ENCODE data around the gene TRAPPC3L. TPM values are rescaled to one million over a fixed set of nuclear protein-coding genes. Genes with fewer than 3 reads are reported as not detected.

TRAPPC3L gene
- total and polyA plus RNA-seq, 9 of the 15 experiments (the other 6 are each of a cell fraction or from before 2014, with no cell fraction given) = not detected

DNA sequence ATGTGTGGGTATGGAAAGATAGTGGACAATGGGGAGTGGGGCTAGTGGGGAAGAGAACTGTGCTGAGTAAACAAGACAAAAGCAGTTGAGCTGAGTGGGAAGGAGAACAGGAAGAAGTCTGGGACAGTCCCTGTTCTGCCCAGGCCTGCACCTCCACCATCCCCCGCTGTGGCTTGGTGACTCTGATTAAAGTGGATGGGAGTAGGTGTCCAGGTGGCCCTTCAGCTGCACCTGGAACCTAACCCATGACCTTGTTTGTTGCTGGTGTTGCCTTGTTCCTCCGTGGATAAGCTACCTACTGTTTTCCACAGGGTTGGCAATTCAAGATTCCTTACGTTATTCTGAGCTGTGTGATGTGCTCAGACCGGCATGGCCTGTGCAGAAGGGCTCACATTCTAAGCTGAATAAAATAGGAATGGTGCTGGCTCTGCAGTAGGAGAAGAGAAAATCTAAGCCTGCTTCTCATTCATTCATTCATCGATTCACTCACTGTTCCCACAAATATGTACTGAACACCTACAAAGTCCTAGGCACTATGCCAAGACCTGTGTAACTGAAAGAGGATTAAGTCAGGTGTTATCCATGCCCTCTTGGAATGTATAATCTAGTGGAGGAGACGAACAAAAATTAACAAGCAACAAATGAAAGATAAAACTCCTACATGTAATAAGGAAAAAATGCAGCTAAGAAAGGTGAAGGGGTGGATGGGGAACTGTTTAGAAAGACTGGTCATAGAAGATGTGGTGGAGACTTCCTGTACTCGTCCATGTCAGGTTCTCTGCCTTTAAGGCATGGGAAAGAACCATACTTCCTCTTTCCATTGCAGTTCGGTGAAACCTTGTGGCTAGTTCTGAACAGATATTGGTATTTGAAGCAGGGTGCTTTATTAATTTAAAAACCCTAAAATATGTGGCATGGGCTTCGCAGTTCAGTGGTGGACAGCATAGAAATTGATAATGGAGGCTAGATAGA lies 94.4 kb downstream of the TRAPPC3L start (continued):
- TF ChIP-seq EGR1 (conservative IDR thresholded peaks at IDR 0.05) = no peak

- in situ Hi-C loops (cut with MboI) (no loop called here), intact Hi-C loops (cut with micrococcal nuclease) (no loop called here)
- FAIRE-seq (no peak), ATAC-seq (no peak), DNase-seq (ENCODE audit: extremely low read depth in 1 of 4, low spot score in 3 of 4) (no peak)
- Histone ChIP-seq H4K20me1 (replicated peaks; ENCODE audit: control insufficient read depth, insufficient read depth, low read length) (no peaks in the 10 kb centered on the region), H3K9me3 (replicated peaks; ENCODE audit: control insufficient read depth, insufficient read depth, low read depth, low read length) (no peaks in the 10 kb centered on the region), H3K4me3 (no peak overlapping the region), H2AFZ (ENCODE audit: low read depth, low read length) (peak overlapping the region; percentile 48; the same call in 1 of the 2 replicates), H3K27me3 (ENCODE audit: control insufficient read depth in 2 of 2, insufficient read depth in 2 of 2, low read length in 2 of 2) (no peaks in the 10 kb centered on the region), H3K4me1 (replicated peaks in 1 of 2; ENCODE audit: control insufficient read depth in 2 of 2, insufficient read depth in 2 of 2, low read length in 2 of 2) (peaks cover 0 to 7% of the 10 kb centered on the region in 2 experiments; a peak in 2 of 5 replicates), H3K4me2 (ENCODE audit: insufficient read depth, low read length) (no peak overlapping the region), H3K9me1 (ENCODE audit: control insufficient read depth, insufficient read depth, low read length) (no peaks in the 10 kb centered on the region), H3K79me2 (ENCODE audit: control insufficient read depth, insufficient read depth, low read length) (no peaks in the 10 kb centered on the region), H3K27ac (ENCODE audit: extremely low read depth, low read depth, low read length) (no peak overlapping the region), H3K36me3 (ENCODE audit: control insufficient read depth, insufficient read depth, low read length) (no peaks in the 10 kb centered on the region), H3K9ac (ENCODE audit: insufficient read depth in 1 of 2, low read depth in 2 of 2, low read length in 2 of 2) (no peak overlapping the region)
- no peak for TF ChIP-seq ZNF695 (CRISPR knock-in tag; IDR thresholded peaks at IDR 0.05)
- TF ChIP-seq KDM2B (CRISPR knock-in tag; IDR thresholded peaks at IDR 0.05) = no peak
- no peak for TF ChIP-seq HOXB6 (CRISPR knock-in tag; IDR thresholded peaks at IDR 0.05; ENCODE audit: borderline replicate concordance)
- no peak for TF ChIP-seq RBM15 (IDR thresholded peaks at IDR 0.05; ENCODE audit: insufficient read depth, low read length)
- TF ChIP-seq HLTF (IDR thresholded peaks at IDR 0.05) = no peak
- no peak for TF ChIP-seq TAF1 (IDR thresholded peaks at IDR 0.05; ENCODE audit: control insufficient read depth, extremely low read depth, insufficient read depth, low read length, severe bottlenecking)
- no peak for TF ChIP-seq FOXP1 (CRISPR knock-in tag; IDR thresholded peaks at IDR 0.05)
- TF ChIP-seq CHD4 (IDR thresholded peaks at IDR 0.05; ENCODE audit: insufficient read depth, insufficient replicate concordance, low read depth, low read length, poor library complexity, severe bottlenecking) = no peak
- no peak for TF ChIP-seq FOSL1 (tag; conservative IDR thresholded peaks at IDR 0.05)
- no peak for TF ChIP-seq SPI1 (IDR thresholded peaks at IDR 0.05; ENCODE audit: borderline replicate concordance, low read depth, low read length)
- TF ChIP-seq YY1 (IDR thresholded peaks at IDR 0.05; ENCODE audit: borderline replicate concordance in 1 of 3, control insufficient read depth in 1 of 3, extremely low read depth in 1 of 3, insufficient read depth in 3 of 3, insufficient read length in 1 of 3, insufficient replicate concordance in 2 of 3, low read depth in 1 of 3, low read length in 2 of 3) = no peak
- ChIA-PET CTCF (ENCODE audit: low intra/inter-chr PET ratio) (no interaction called here), POLR2A (interaction anchor here (1.3 kb wide), 1 partner anchor 10 kb away, joined by 4 read pairs; no protein-coding TSS in a partner anchor)
- no TSS peak for BruUV-seq (replicated peaks)
- WGBS (ENCODE audit: insufficient coverage, low coverage, missing lambda C conversion rate) = 4% methylated on average over 1 of the region's 1 CpG
These were observed 95.2 kb downstream of the TRAPPC3L start for GRCh38 chr6:116450185-116450710.
